ENCODE measurements around the gene MED9. TPM values are rescaled to one million over a fixed set of nuclear protein-coding genes. Genes with fewer than 3 reads are reported as not detected.

Gene MED9
- polyA plus RNA-seq, 1 donor from 2014 or later = 25.1 TPM

- H4K20me1 ChIP-seq (ENCODE audit: insufficient read depth) = no peaks in the 10 kb centered on the region
- no peaks in the 10 kb centered on the region for H3K36me3 ChIP-seq (ENCODE audit: insufficient read depth, low read length)
- H3K9me3 ChIP-seq (ENCODE audit: low read length) = no peaks in the 10 kb centered on the region
- no peaks in the 10 kb centered on the region for H3K9me2 ChIP-seq (ENCODE audit: insufficient read depth, low read length)
- no peak overlapping the region for H2AFZ ChIP-seq (ENCODE audit: low read depth, low read length)
- no peak overlapping the region for H3K4me3 ChIP-seq (ENCODE audit: low read length)
- no peak for TF ChIP-seq EZH2 (IDR thresholded peaks at IDR 0.05; ENCODE audit: borderline replicate concordance, insufficient read depth, low read length, poor library complexity, severe bottlenecking)
- no peak for TF ChIP-seq EP300 (conservative IDR thresholded peaks at IDR 0.05; ENCODE audit: poor library complexity, severe bottlenecking)
- no peaks in the 10 kb centered on the region for H3K27me3 ChIP-seq (ENCODE audit: insufficient read depth, low read depth, low read length)
- H3F3A ChIP-seq (ENCODE audit: insufficient read depth, low read length, poor library complexity, severe bottlenecking) = no peaks in the 10 kb centered on the region
- H3K4me2 ChIP-seq (ENCODE audit: low read length) = no peak overlapping the region
- no peaks in the 10 kb centered on the region for H3K79me2 ChIP-seq (replicated peaks; ENCODE audit: insufficient read depth, low read length)
- H3K9ac ChIP-seq (ENCODE audit: low read length) = no peak overlapping the region
- no peak overlapping the region for H3K27ac ChIP-seq (ENCODE audit: low read length)
Observed at GRCh38 chr17:17516941-17517720, 40.3 kb downstream of the MED9 start.

DNA sequence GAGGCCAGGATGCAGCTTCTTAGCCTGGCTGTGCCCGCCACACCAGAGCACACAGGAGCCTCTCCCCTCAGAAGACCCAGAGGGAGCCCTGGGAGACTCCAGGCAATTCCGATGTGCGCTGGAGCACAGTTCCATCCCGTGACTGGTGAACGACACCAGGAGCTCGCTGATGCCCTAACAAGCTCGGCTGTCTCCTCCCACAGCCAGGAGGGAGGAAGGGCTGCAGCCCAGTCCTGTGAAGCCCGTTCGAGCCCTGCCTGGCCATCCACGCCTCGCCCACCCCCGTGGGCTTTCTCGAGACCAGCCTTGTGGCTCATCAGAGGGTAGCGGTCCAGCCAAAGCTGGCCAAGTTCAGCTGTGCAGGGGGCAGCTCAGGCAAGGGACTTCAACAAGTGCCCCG, 41.2 kb downstream of the MED9 start:
- Histone ChIP-seq H3K36me3 (ENCODE audit: insufficient read depth, low read length) (no peaks in the 10 kb centered on the region), H3K4me2 (ENCODE audit: low read length) (no peak overlapping the region), H3K79me2 (replicated peaks; ENCODE audit: insufficient read depth, low read length) (no peaks in the 10 kb centered on the region), H3K9me3 (ENCODE audit: low read length) (no peaks in the 10 kb centered on the region), H3K9ac (ENCODE audit: low read length) (no peak overlapping the region), H2AFZ (ENCODE audit: low read depth, low read length) (no peak overlapping the region), H3K27me3 (ENCODE audit: insufficient read depth, low read depth, low read length) (no peaks in the 10 kb centered on the region), H4K20me1 (ENCODE audit: insufficient read depth) (no peaks in the 10 kb centered on the region), H3F3A (ENCODE audit: insufficient read depth, low read length, poor library complexity, severe bottlenecking) (no peaks in the 10 kb centered on the region), H3K9me2 (ENCODE audit: insufficient read depth, low read length) (no peaks in the 10 kb centered on the region), H3K27ac (ENCODE audit: low read length) (no peak overlapping the region), H3K4me3 (ENCODE audit: low read length) (no peak overlapping the region)
- TF ChIP-seq EP300 (conservative IDR thresholded peaks at IDR 0.05; ENCODE audit: poor library complexity, severe bottlenecking) (no peak), REST (IDR thresholded peaks at IDR 0.05; ENCODE audit: borderline replicate concordance) (no peak), EZH2 (IDR thresholded peaks at IDR 0.05; ENCODE audit: borderline replicate concordance, insufficient read depth, low read length, poor library complexity, severe bottlenecking) (no peak), CTCF (IDR thresholded peaks at IDR 0.05; ENCODE audit: poor library complexity, severe bottlenecking) (no peak), RAD21 (conservative IDR thresholded peaks at IDR 0.05) (no peak), MXI1 (conservative IDR thresholded peaks at IDR 0.05; ENCODE audit: poor library complexity, severe bottlenecking) (no peak), POLR2AphosphoS5 (IDR thresholded peaks at IDR 0.05) (no peak), TAF1 (IDR thresholded peaks at IDR 0.05; ENCODE audit: low read depth) (no peak), SMC3 (conservative IDR thresholded peaks at IDR 0.05; ENCODE audit: poor library complexity) (no peak)

Data from neural cell (in vitro differentiated cells).